SK-N-SH (cell line): ENCODE data around the gene FBXO36. TPM values are rescaled to one million over a fixed set of nuclear protein-coding genes. Genes with fewer than 3 reads are reported as not detected.
"Not testable (repeated sequence)": the region's sequence is repeated elsewhere in the genome, so short reads cannot be mapped to it uniquely, and the experiment has no call there.

Experiments
- CTCF ChIA-PET: fragments of 300-600, 350-600 bp; formaldehyde crosslinking; extraction: SDS; loops from one replicate; lab custom pipeline; 2021; lab: Yijun Ruan, JAX
- POLR2A ChIA-PET: fragments of 350-600 bp; sonication (Branson Sonifier 250); formaldehyde crosslinking; extraction: SDS; loops from one replicate; lab custom pipeline; 2020; ENCODE audit warnings: antibody characterized with exemption, inconsistent platforms; lab: Yijun Ruan, JAX
- DNase-seq: peaks from one replicate; pipeline ENCODE4 v3.0.0; 2012
- H2AFZ ChIP-seq: fragments of 200-600 bp; sonication (generic); 2 replicates; pipeline ENCODE4 v1.8.1; 2016; ENCODE audit warnings: antibody characterized with exemption, mild to moderate bottlenecking, low read depth
- H3F3A ChIP-seq: fragments of 200-600 bp; sonication (generic); replicated peaks from 2 replicates; pipeline ENCODE3; 2016; ENCODE audit warnings: antibody characterized with exemption, mild to moderate bottlenecking; ENCODE audit not compliant: insufficient read depth
- H3K27ac ChIP-seq, 2 experiments: fragments of 200-500 bp in 1 of 2; fragments of 200-600 bp in 1 of 2; sonication (Bioruptor generic) in 1 of 2; sonication (generic), shearing (Covaris generic) in 1 of 2; 2 replicates each; pipeline versions ENCODE4 v1.5.1 to v1.6.1; 2014 to 2016; ENCODE audit warnings: low read depth in 2 of 2, inconsistent platforms in 1 of 2, low read length in 1 of 2, mild to moderate bottlenecking in 1 of 2, mixed read lengths in 1 of 2
- H3K27me3 ChIP-seq: fragments of 200-600 bp; sonication (generic), shearing (Covaris generic); 2 replicates; pipeline ENCODE4 v1.6.1; 2016; ENCODE audit warnings: mixed run types; ENCODE audit not compliant: insufficient read depth
- H3K36me3 ChIP-seq, 2 experiments: fragments of 200-500 bp in 1 of 2; fragments of 200-600 bp in 1 of 2; sonication (Bioruptor generic) in 1 of 2; sonication (generic) in 1 of 2; replicated peaks in 1 of 2; 2 replicates each; pipeline versions ENCODE3 to v1.5.1; 2014 to 2016; ENCODE audit warnings: low read length in 1 of 2, mild to moderate bottlenecking in 1 of 2; ENCODE audit not compliant: insufficient read depth in 2 of 2, control insufficient read depth in 1 of 2
- H3K4me1 ChIP-seq, 2 experiments: fragments of 200-500 bp in 1 of 2; fragments of 200-600 bp in 1 of 2; sonication (Bioruptor generic) in 1 of 2; sonication (generic), shearing (Covaris generic) in 1 of 2; 2 replicates each; pipeline versions ENCODE4 v1.5.1 to v1.6.1; 2014 to 2016; ENCODE audit warnings: low read depth in 1 of 2, low read length in 1 of 2, mixed run types in 1 of 2; ENCODE audit not compliant: insufficient read depth in 2 of 2, control insufficient read depth in 1 of 2
- H3K4me2 ChIP-seq: fragments of 200-600 bp; sonication (generic), shearing (Covaris generic); 2 replicates; pipeline ENCODE4 v1.6.1; 2017; ENCODE audit warnings: mixed run types
- H3K4me3 ChIP-seq, 2 experiments: fragments of 200-500 bp in 1 of 2; fragments of 200-600 bp in 1 of 2; sonication (Bioruptor generic) in 1 of 2; sonication (generic), shearing (Covaris generic) in 1 of 2; 2 replicates each; pipeline versions ENCODE4 v1.5.1 to v1.8.1; 2014 to 2016; ENCODE audit warnings: low read depth in 2 of 2, inconsistent platforms in 1 of 2, low read length in 1 of 2, mild to moderate bottlenecking in 1 of 2, mixed read lengths in 1 of 2, moderate library complexity in 1 of 2
- H3K79me2 ChIP-seq: fragments of 200-600 bp; sonication (generic); 2 replicates; pipeline ENCODE4 v1.8.1; 2017; ENCODE audit warnings: mild to moderate bottlenecking; ENCODE audit not compliant: insufficient read depth
- H3K9ac ChIP-seq: fragments of 200-600 bp; sonication (generic); 2 replicates; pipeline ENCODE4 v1.6.1; 2017; ENCODE audit warnings: mixed run types
- H3K9me2 ChIP-seq: fragments of 200-600 bp; sonication (generic); 2 replicates; pipeline ENCODE4 v1.6.1; 2017; ENCODE audit warnings: mixed run types
- H3K9me3 ChIP-seq: fragments of 200-600 bp; sonication (generic); 2 replicates; pipeline ENCODE4 v1.6.1; 2017; ENCODE audit warnings: mixed run types, mild to moderate bottlenecking, moderate library complexity
- H4K20me1 ChIP-seq: fragments of 200-600 bp; sonication (generic); 2 replicates; pipeline ENCODE4 v1.6.1; 2017; ENCODE audit warnings: mild to moderate bottlenecking, mixed run types; ENCODE audit not compliant: insufficient read depth
- ELF1 ChIP-seq: IDR thresholded peaks from 2 replicates; pipeline ENCODE4 v1.4.0; 2012
- EZH2phosphoT487 ChIP-seq: fragments of 200-600 bp; sonication (generic); IDR thresholded peaks from 2 replicates; pipeline ENCODE4 v1.6.1; 2017; ENCODE audit warnings: low read depth, mixed run types, mild to moderate bottlenecking, antibody characterized with exemption, moderate library complexity, borderline replicate concordance
- GABPA ChIP-seq: IDR thresholded peaks from 2 replicates; pipeline ENCODE4 v1.4.0; 2012; ENCODE audit warnings: low read depth, mild to moderate bottlenecking
- JUND ChIP-seq: IDR thresholded peaks from 2 replicates; pipeline ENCODE4 v1.4.0; 2012
- MEF2A ChIP-seq: IDR thresholded peaks from 2 replicates; pipeline ENCODE4 v1.4.0; 2012; ENCODE audit warnings: low read depth, borderline replicate concordance
- MXI1 ChIP-seq: IDR thresholded peaks from 2 replicates; pipeline ENCODE4 v1.6.1; 2012; ENCODE audit warnings: mild to moderate bottlenecking, low read depth, low read length, improper control_type of control experiment
- NFIC ChIP-seq: IDR thresholded peaks from 2 replicates; pipeline ENCODE4 v1.4.0; 2012; ENCODE audit warnings: borderline replicate concordance
- NRF1 ChIP-seq: IDR thresholded peaks from 2 replicates; pipeline ENCODE4 v1.6.1; 2012; ENCODE audit warnings: low read depth, mild to moderate bottlenecking, low read length
- PBX3 ChIP-seq: IDR thresholded peaks from 2 replicates; pipeline ENCODE4; 2012
- POLR2AphosphoS5 ChIP-seq: IDR thresholded peaks from 2 replicates; pipeline ENCODE4 v1.6.1; 2012; ENCODE audit warnings: low read depth, low read length
- RAD21 ChIP-seq: IDR thresholded peaks from 2 replicates; pipeline ENCODE4 v1.6.1; 2012; ENCODE audit warnings: mild to moderate bottlenecking, low read length
- RFX5 ChIP-seq: IDR thresholded peaks from 2 replicates; pipeline ENCODE4 v1.6.1; 2012; ENCODE audit warnings: mild to moderate bottlenecking, improper control_type of control experiment, low read length
- SIN3A ChIP-seq: IDR thresholded peaks from 2 replicates; pipeline ENCODE4 v1.6.1; 2012; ENCODE audit warnings: low read depth, mild to moderate bottlenecking, low read length, moderate library complexity, borderline replicate concordance
- SMC3 ChIP-seq: IDR thresholded peaks from 2 replicates; pipeline ENCODE4 v1.6.1; 2012; ENCODE audit warnings: low read depth, low read length, improper control_type of control experiment
- TAF1 ChIP-seq: IDR thresholded peaks from 2 replicates; pipeline ENCODE4 v1.6.1; 2012; ENCODE audit warnings: low read depth, mild to moderate bottlenecking, low read length, moderate library complexity, borderline replicate concordance
- TCF12 ChIP-seq: IDR thresholded peaks from 2 replicates; pipeline ENCODE4 v1.4.0; 2012
- TEAD4 ChIP-seq: IDR thresholded peaks from 2 replicates; pipeline ENCODE4 v1.4.0; 2012; ENCODE audit warnings: mild to moderate bottlenecking, borderline replicate concordance; ENCODE audit not compliant: insufficient read depth
- YY1 ChIP-seq: IDR thresholded peaks from 2 replicates; pipeline ENCODE4 v1.4.0; 2012; ENCODE audit warnings: low read depth, mild to moderate bottlenecking
- ZBTB33 ChIP-seq: IDR thresholded peaks from 2 replicates; pipeline ENCODE4 v1.4.0; 2012; ENCODE audit warnings: low read depth, borderline replicate concordance
- WGBS: methylation state at CpG from one replicate; pipeline ENCODE4 v1.1.6; 2017; ENCODE audit warnings: low lambda C conversion rate; 5-methylcytosine and 5-hydroxymethylcytosine counted together
- polyA plus RNA-seq, 3 experiments: library from polyadenylated mRNA; depleted of rRNA; stranded (reverse); fragments of >200 nt; gene quantifications; 2 replicates each; pipeline ENCODE4 v1.2.3, GENCODE V29; 2012
- TF ChIP-seq, protein P1 (sequence below): fragments of 150-350 bp; IDR thresholded peaks from 2 replicates; pipeline ENCODE4 v1.6.1; 2017; ENCODE audit warnings: antibody characterized with exemption, low read length, low read depth, borderline replicate concordance
- TF ChIP-seq, protein P2 (sequence below): fragments of 200-600 bp; sonication (generic); IDR thresholded peaks from 2 replicates; pipeline ENCODE4 v1.6.1; 2017; ENCODE audit warnings: antibody characterized with exemption, mild to moderate bottlenecking, moderate library complexity

The FBXO36 gene
- polyA plus RNA-seq, 1 of the 3 experiments (the other 2 are of a cell fraction), result 3.9 TPM

- no peak for TF ChIP-seq ZBTB33
- no peak for TF ChIP-seq SMC3
- TF ChIP-seq YY1, result no peak
- TF ChIP-seq, protein P1, sequence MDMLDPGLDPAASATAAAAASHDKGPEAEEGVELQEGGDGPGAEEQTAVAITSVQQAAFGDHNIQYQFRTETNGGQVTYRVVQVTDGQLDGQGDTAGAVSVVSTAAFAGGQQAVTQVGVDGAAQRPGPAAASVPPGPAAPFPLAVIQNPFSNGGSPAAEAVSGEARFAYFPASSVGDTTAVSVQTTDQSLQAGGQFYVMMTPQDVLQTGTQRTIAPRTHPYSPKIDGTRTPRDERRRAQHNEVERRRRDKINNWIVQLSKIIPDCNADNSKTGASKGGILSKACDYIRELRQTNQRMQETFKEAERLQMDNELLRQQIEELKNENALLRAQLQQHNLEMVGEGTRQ, result no peak
- TF ChIP-seq TAF1, result peak; percentile 74; the same call in 1 of the 2 replicates
- TF ChIP-seq GABPA, result peak; percentile 84
- TF ChIP-seq EZH2phosphoT487, result no peak
- no peak for TF ChIP-seq NRF1
- TF ChIP-seq ELF1, result peak; percentile 93
- peak; percentile 25; the same call in 1 of the 2 replicates for TF ChIP-seq JUND
- no peak; the same call in 1 of the 2 replicates for TF ChIP-seq TCF12
- TF ChIP-seq TEAD4, result no peak
Observed at GRCh38 chr2:229921892-229922448, 333 bp upstream of the FBXO36 start, which contains the start of gene TRIP12 (continued).

DNA sequence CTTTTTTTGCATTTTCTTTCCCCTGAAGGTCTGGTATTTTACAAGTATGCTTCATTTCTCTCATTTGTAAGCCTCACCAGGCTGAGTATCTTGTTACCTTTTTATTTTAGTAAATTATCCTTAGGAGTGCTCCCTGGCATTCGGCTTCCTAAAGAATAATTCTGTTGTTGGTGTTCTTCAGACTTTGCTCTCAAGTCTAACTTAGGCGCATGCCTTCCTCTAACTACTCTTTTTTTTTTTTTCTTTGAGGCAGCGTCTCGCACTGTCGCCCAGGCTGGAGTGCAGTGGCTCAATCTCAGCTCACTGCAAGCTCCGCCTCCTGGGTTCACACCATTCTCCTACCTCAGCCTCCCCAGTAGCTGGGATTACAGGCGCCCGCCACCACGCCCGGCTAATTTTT, 2.2 kb downstream of the FBXO36 start:
- H3K9me2 ChIP-seq, H2AFZ ChIP-seq, POLR2A ChIA-PET, H3K36me3 ChIP-seq, H3K9ac ChIP-seq, H3K27ac ChIP-seq, DNase-seq, H3K4me3 ChIP-seq, H3K9me3 ChIP-seq, H3K27me3 ChIP-seq, CTCF ChIA-PET: not testable (repeated sequence)
- H3K4me1 ChIP-seq, result peaks cover 7 to 24% of the 10 kb centered on the region in 2 experiments; a peak in 3 of 4 replicates
- peaks cover 25% of the 10 kb centered on the region for H4K20me1 ChIP-seq
- peaks cover 76% of the 10 kb centered on the region for H3K79me2 ChIP-seq
- peaks cover 41% of the 10 kb centered on the region for H3F3A ChIP-seq
- peak overlapping the region; percentile 58; the same call in 1 of the 2 replicates for H3K4me2 ChIP-seq
- WGBS, result 98% methylated on average over 10 of the region's 10 CpGs

GRCh38 chr2:229925201-229925600, 2.9 kb downstream of the FBXO36 start:
- POLR2A ChIA-PET, result no interaction called here
- Histone ChIP-seq H3K79me2 (peaks cover 76% of the 10 kb centered on the region), H3K4me2 (no peak overlapping the region), H3K9me3 (no peaks in the 10 kb centered on the region), H2AFZ (no peak overlapping the region), H4K20me1 (peaks cover 19% of the 10 kb centered on the region), H3F3A (peaks cover 41% of the 10 kb centered on the region), H3K27ac (no peak overlapping the region), H3K4me3 (no peak overlapping the region), H3K9me2 (no peaks in the 10 kb centered on the region), H3K9ac (no peak overlapping the region), H3K36me3 (peaks cover 0 to 3% of the 10 kb centered on the region in 2 experiments), H3K27me3 (no peaks in the 10 kb centered on the region), H3K4me1 (peaks cover 3 to 20% of the 10 kb centered on the region in 2 experiments; a peak in 3 of 4 replicates)
- DNase-seq, result no peak
- CTCF ChIA-PET, result no interaction called here
- no peak for TF ChIP-seq PBX3
- TF ChIP-seq RFX5, result no peak
- TF ChIP-seq, protein P2, sequence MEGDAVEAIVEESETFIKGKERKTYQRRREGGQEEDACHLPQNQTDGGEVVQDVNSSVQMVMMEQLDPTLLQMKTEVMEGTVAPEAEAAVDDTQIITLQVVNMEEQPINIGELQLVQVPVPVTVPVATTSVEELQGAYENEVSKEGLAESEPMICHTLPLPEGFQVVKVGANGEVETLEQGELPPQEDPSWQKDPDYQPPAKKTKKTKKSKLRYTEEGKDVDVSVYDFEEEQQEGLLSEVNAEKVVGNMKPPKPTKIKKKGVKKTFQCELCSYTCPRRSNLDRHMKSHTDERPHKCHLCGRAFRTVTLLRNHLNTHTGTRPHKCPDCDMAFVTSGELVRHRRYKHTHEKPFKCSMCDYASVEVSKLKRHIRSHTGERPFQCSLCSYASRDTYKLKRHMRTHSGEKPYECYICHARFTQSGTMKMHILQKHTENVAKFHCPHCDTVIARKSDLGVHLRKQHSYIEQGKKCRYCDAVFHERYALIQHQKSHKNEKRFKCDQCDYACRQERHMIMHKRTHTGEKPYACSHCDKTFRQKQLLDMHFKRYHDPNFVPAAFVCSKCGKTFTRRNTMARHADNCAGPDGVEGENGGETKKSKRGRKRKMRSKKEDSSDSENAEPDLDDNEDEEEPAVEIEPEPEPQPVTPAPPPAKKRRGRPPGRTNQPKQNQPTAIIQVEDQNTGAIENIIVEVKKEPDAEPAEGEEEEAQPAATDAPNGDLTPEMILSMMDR, result no peak
- no peak for TF ChIP-seq GABPA
- no peak for TF ChIP-seq MXI1
- no peak for TF ChIP-seq NRF1
- TF ChIP-seq TCF12, result no peak
- TF ChIP-seq RAD21, result no peak
- no peak for TF ChIP-seq SIN3A
- no peak for TF ChIP-seq YY1
- TF ChIP-seq SMC3, result no peak
- no peak for TF ChIP-seq JUND
- TF ChIP-seq NFIC, result no peak
- TF ChIP-seq MEF2A, result no peak
- TF ChIP-seq POLR2AphosphoS5, result no peak
